SK-N-MC (cell line): ENCODE results near the gene NTRK2.

Experiments used
- EZH2 ChIP-seq: fragments of 200-600 bp; sonication (generic); IDR thresholded peaks from one replicate; pipeline ENCODE4 v1.6.1; 2017; ENCODE audit warnings: antibody characterized with exemption
- FOXP2 ChIP-seq: optimal IDR thresholded peaks from 2 replicates; pipeline ENCODE3; 2011; ENCODE audit warnings: mild to moderate bottlenecking, moderate library complexity; ENCODE audit not compliant: insufficient read depth; ENCODE audit errors: extremely low read length, control extremely low read depth
- POLR2AphosphoS5 ChIP-seq: IDR thresholded peaks from 2 replicates; pipeline ENCODE4 v1.6.1; 2012; ENCODE audit warnings: mild to moderate bottlenecking, low read depth, low read length, borderline replicate concordance

DNA sequence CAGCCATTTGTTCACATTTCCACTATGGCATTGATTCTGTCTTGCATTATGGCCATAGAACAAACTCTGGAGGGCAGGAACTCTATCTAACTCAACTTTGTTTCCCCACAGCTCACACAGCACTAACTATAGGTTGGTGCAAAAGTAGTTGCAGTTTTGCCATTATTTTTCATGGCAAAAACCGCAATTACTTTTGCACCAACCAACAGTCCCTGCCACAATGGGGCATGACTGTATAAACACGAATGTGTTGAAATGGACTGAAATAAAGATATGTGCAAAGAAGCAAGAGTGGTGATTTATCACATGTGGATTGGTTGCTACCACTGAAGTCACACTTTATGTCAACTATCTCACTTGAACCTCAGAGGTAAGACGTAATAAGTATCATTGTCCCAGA lies 338.7 kb downstream of the NTRK2 start:
- TF ChIP-seq POLR2AphosphoS5 (no peak), EZH2 (no peak), FOXP2 (no peak)
